Myometrial cell (primary cell): Measurements from ENCODE around the gene ID2. TPM values are rescaled to one million over a fixed set of nuclear protein-coding genes. Genes with fewer than 3 reads are reported as not detected.

ENCODE experiments used
- total RNA-seq: library from RNA; depleted of rRNA; stranded (reverse); fragments of >200 nt; gene quantifications from 2 replicates; pipeline ENCODE4 v1.2.3, GENCODE V29; 2015

Gene ID2, protein sequence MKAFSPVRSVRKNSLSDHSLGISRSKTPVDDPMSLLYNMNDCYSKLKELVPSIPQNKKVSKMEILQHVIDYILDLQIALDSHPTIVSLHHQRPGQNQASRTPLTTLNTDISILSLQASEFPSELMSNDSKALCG
- total RNA-seq = 44.1 and 68.6 TPM in 2 replicates

DNA sequence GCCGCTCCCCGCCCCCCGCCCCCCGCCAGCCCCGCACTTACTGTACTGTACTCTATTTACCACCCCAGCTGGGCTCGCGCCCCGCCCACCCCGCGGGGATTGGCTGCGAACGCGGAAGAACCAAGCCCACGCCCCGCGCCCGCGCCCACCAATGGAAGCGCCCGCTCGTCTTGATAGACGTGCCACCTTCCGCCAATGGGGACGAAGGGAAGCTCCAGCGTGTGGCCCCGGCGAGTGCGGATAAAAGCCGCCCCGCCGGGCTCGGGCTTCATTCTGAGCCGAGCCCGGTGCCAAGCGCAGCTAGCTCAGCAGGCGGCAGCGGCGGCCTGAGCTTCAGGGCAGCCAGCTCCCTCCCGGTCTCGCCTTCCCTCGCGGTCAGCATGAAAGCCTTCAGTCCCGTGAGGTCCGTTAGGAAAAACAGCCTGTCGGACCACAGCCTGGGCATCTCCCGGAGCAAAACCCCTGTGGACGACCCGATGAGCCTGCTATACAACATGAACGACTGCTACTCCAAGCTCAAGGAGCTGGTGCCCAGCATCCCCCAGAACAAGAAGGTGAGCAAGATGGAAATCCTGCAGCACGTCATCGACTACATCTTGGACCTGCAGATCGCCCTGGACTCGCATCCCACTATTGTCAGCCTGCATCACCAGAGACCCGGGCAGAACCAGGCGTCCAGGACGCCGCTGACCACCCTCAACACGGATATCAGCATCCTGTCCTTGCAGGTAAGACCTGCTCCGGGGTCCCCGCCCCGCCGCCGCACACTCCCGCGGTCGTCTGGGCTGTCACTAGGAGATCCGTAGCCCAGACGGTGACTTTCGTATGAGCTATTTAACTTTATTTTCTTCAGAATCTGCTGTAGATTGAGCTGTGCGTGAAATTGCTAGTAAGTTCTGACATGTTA is at the start of gene ID2:
ID2 (plus strand) TSS at position 271 of the 907 bp plus-strand sequence; CDS start at position 381, 110 bp downstream.

Other genes with a start within 250 kb of the ID2 start
- gene KIDINS220, start 155.6 kb downstream of the ID2 start, total RNA-seq = 24.2 and 29.4 TPM in 2 replicates